Parathyroid adenoma (tissue), 2 donors: ENCODE measurements around the gene DUSP2.

ENCODE experiments used
- H2AFZ ChIP-seq: fragments of 300-600 bp; sonication (generic); one replicate; pipeline ENCODE4 v1.7.0; 2017; ENCODE audit warnings: antibody characterized with exemption, mild to moderate bottlenecking
- H3K27ac ChIP-seq: fragments of 300-600 bp; sonication (generic); one replicate; pipeline ENCODE4 v1.7.0; 2017
- H3K27me3 ChIP-seq: fragments of 300-600 bp; sonication (generic); one replicate; pipeline ENCODE4 v1.7.0; 2017; ENCODE audit warnings: low read length; ENCODE audit not compliant: control insufficient read depth, insufficient read depth
- H3K36me3 ChIP-seq: fragments of 300-600 bp; sonication (generic); one replicate; pipeline ENCODE4 v1.7.0; 2017; ENCODE audit warnings: low read length; ENCODE audit not compliant: control insufficient read depth, insufficient read depth
- H3K4me1 ChIP-seq: fragments of 300-600 bp; sonication (generic); one replicate; pipeline ENCODE4 v1.7.0; 2017; ENCODE audit warnings: control low read depth
- H3K4me2 ChIP-seq: fragments of 300-600 bp; sonication (generic); one replicate; pipeline ENCODE4 v1.7.0; 2017; ENCODE audit warnings: low read length
- H3K4me3 ChIP-seq: fragments of 300-600 bp; sonication (generic); one replicate; pipeline ENCODE4 v1.7.0; 2017; ENCODE audit warnings: low read depth, low read length
- H3K79me2 ChIP-seq: fragments of 300-600 bp; sonication (generic); one replicate; pipeline ENCODE4 v1.7.0; 2017; ENCODE audit warnings: control low read depth
- H3K9ac ChIP-seq: fragments of 300-600 bp; sonication (generic); one replicate; pipeline ENCODE4 v1.7.0; 2017; ENCODE audit warnings: mild to moderate bottlenecking
- H3K9me3 ChIP-seq: fragments of 300-600 bp; sonication (generic); one replicate; pipeline ENCODE4 v1.7.0; 2017; ENCODE audit warnings: low read length; ENCODE audit not compliant: control insufficient read depth
- TF ChIP-seq, protein P1 (sequence below): fragments of 300-600 bp; sonication (generic); IDR thresholded peaks from one replicate; pipeline ENCODE4 v1.7.0; 2017; ENCODE audit warnings: antibody characterized with exemption, mild to moderate bottlenecking
- donor health status: primary hyperparathyroidism.

DUSP2 gene

GRCh38 chr2:96148410-96149217, 3.4 kb upstream of the DUSP2 start:
- H3K4me3 ChIP-seq: no peak overlapping the region

DNA sequence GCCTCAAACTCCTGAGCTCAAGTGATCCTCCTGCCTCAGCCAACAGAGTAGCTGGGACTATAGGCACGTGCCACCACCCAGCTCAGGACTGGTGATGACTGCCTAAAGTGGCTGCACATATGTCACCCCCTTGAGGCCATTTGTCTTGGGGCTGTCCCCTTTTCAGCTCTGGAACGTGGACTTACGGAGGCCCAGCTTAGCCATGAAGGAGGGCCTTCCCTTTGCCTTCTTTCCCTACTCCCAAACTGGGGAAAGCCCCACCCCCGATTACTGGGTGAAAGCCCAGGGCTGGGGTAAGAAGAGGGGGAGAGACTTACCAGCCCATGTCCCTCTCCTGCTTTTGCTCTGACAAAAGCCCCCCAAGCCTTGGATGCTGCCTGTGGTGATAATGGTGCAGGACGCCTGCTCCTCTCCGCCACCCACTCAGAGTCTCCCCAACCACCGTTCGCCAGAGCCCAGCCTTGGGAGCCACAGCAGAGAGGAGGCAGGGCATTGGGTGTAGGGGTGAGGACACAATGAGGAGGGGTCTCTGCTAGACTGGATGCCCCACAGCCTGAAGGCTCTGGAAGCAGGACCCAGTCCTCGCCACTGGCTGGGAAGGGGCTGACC, 2.5 kb upstream of the DUSP2 start:
- Histone ChIP-seq H3K9ac (no peak overlapping the region), H3K27ac (no peak overlapping the region), H3K4me2 (no peak overlapping the region), H3K27me3 (no peaks in the 10 kb centered on the region), H3K4me3 (no peak overlapping the region), H3K79me2 (no peaks in the 10 kb centered on the region), H3K4me1 (peaks cover 20% of the 10 kb centered on the region), H3K36me3 (no peaks in the 10 kb centered on the region), H2AFZ (peak overlapping the region; percentile 77), H3K9me3 (no peaks in the 10 kb centered on the region)
- TF ChIP-seq, protein P1, sequence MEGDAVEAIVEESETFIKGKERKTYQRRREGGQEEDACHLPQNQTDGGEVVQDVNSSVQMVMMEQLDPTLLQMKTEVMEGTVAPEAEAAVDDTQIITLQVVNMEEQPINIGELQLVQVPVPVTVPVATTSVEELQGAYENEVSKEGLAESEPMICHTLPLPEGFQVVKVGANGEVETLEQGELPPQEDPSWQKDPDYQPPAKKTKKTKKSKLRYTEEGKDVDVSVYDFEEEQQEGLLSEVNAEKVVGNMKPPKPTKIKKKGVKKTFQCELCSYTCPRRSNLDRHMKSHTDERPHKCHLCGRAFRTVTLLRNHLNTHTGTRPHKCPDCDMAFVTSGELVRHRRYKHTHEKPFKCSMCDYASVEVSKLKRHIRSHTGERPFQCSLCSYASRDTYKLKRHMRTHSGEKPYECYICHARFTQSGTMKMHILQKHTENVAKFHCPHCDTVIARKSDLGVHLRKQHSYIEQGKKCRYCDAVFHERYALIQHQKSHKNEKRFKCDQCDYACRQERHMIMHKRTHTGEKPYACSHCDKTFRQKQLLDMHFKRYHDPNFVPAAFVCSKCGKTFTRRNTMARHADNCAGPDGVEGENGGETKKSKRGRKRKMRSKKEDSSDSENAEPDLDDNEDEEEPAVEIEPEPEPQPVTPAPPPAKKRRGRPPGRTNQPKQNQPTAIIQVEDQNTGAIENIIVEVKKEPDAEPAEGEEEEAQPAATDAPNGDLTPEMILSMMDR: no peak

More at GRCh38 chr2:96148410-96149217, 3.4 kb upstream of the DUSP2 start:
- H3K79me2 ChIP-seq: no peaks in the 10 kb centered on the region
- H3K4me1 ChIP-seq: peaks cover 20% of the 10 kb centered on the region
- no peaks in the 10 kb centered on the region for H3K27me3 ChIP-seq
- no peak overlapping the region for H3K9ac ChIP-seq
- H3K27ac ChIP-seq: no peak overlapping the region
- no peak overlapping the region for H3K4me2 ChIP-seq
- TF ChIP-seq, protein P1: no peak
- no peak overlapping the region for H2AFZ ChIP-seq
- H3K36me3 ChIP-seq: no peaks in the 10 kb centered on the region
- H3K9me3 ChIP-seq: no peaks in the 10 kb centered on the region

DNA sequence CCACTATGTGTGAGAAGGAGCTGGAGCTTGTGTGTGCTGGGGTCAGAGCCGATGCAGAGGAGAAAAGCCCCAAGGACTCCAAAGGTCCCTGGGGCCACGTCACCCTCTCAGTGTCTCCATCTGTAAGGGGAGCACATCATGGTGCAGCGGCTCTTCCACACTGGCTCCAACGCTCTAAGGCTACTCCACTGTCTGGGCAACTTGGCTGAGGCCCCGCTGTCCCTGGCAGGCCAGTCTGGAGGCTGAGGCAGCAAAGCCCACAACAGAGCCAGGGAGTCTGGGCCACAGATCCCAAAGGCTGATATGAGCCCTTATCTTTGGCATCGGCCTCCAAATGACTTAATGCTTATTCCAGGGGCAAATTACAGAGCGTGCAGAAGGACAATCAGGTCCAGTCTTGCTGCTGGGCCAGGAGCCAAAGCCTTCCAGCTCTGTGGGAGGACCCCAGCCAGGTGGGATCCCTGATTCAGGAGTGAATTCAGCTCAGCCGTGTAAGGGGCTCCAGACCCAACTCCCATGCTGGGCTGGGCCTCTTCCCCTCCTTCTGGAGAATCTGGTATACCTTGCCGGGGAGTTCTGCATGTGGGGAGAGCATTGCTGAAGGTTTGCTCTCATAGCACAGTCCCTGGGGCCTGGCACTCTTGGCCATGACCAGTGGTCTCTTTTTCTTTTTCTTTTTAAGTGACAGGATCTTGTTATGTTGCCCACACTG, 1.8 kb upstream of the DUSP2 start:
- Histone ChIP-seq H3K79me2 (no peaks in the 10 kb centered on the region), H3K9ac (no peak overlapping the region), H3K36me3 (no peaks in the 10 kb centered on the region), H3K4me2 (peak overlapping the region; percentile 87), H3K27ac (peak overlapping the region; percentile 65), H3K27me3 (no peaks in the 10 kb centered on the region), H3K4me1 (peaks cover 20% of the 10 kb centered on the region), H3K4me3 (peak overlapping the region; percentile 11), H3K9me3 (no peaks in the 10 kb centered on the region), H2AFZ (peak overlapping the region; percentile 77)
- TF ChIP-seq, protein P1: no peak

GRCh38 chr2:96146153-96146880, 1.1 kb upstream of the DUSP2 start:
- TF ChIP-seq, protein P1: no peak
- Histone ChIP-seq H3K27ac (peak overlapping the region; percentile 65), H3K9ac (no peak overlapping the region), H3K36me3 (no peaks in the 10 kb centered on the region), H3K4me1 (peaks cover 20% of the 10 kb centered on the region), H3K4me3 (peak overlapping the region; percentile 11), H2AFZ (peak overlapping the region; percentile 77), H3K79me2 (no peaks in the 10 kb centered on the region), H3K4me2 (peak overlapping the region; percentile 87), H3K9me3 (no peaks in the 10 kb centered on the region), H3K27me3 (no peaks in the 10 kb centered on the region)
